HG02763 (cell line): ENCODE data around the gene IFNL4.
"Not testable (repeated sequence)": the region's sequence is repeated elsewhere in the genome, so short reads cannot be mapped to it uniquely, and the experiment has no call there.

Source experiments
- ATAC-seq: cut with Tn5 transposase; IDR thresholded peaks from one replicate; pipeline ENCODE4 v1.9.1; 2021; ENCODE audit warnings: mild to moderate bottlenecking, moderate library complexity; ENCODE audit not compliant: unreplicated experiment

Gene IFNL4

GRCh38 chr19:39230096-39230764, 18.4 kb downstream of the IFNL4 start:
- ATAC-seq: no peak

- ATAC-seq: no peak
Measured at GRCh38 chr19:39224910-39225309, 23.7 kb downstream of the IFNL4 start.

GRCh38 chr19:39223703-39224279, 24.9 kb downstream of the IFNL4 start:
- no peak for ATAC-seq

- ATAC-seq: not testable (repeated sequence)
Measured at GRCh38 chr19:39219108-39219507, 29.5 kb downstream of the IFNL4 start.

- ATAC-seq: no peak
Measured at GRCh38 chr19:39218230-39219007, 30.2 kb downstream of the IFNL4 start.

GRCh38 chr19:39217094-39217493, 31.6 kb downstream of the IFNL4 start:
- ATAC-seq: no peak

- not testable (repeated sequence) for ATAC-seq
Measured at GRCh38 chr19:39215323-39215722, 33.3 kb downstream of the IFNL4 start.

- ATAC-seq: no peak
Measured at GRCh38 chr19:39212375-39212742, 36.3 kb downstream of the IFNL4 start.

GRCh38 chr19:39211731-39212374, 36.8 kb downstream of the IFNL4 start:
- ATAC-seq: no peak

GRCh38 chr19:39209196-39209595, 39.5 kb downstream of the IFNL4 start:
- no peak for ATAC-seq

- no peak for ATAC-seq
Measured at GRCh38 chr19:39208175-39208795, 40.4 kb downstream of the IFNL4 start.

- no peak for ATAC-seq
Measured at GRCh38 chr19:39207293-39207836, 41.3 kb downstream of the IFNL4 start.

GRCh38 chr19:39206122-39206521, 42.5 kb downstream of the IFNL4 start:
- ATAC-seq: no peak

- ATAC-seq: no peak
Measured at GRCh38 chr19:39205449-39205764, 43.2 kb downstream of the IFNL4 start.

- ATAC-seq: no peak
Measured at GRCh38 chr19:39203372-39204341, 45.0 kb downstream of the IFNL4 start, which contains the start of gene SYCN. Gene SYCN (minus strand): TSS chr19:39204263. CDS start chr19:39204254, 9 bp downstream.

GRCh38 chr19:39202998-39203355, 45.7 kb downstream of the IFNL4 start:
- ATAC-seq: no peak

GRCh38 chr19:39200803-39201115, 47.9 kb downstream of the IFNL4 start:
- no peak for ATAC-seq

- no peak for ATAC-seq
Measured at GRCh38 chr19:39200066-39200802, 48.4 kb downstream of the IFNL4 start.

- ATAC-seq: no peak
Measured at GRCh38 chr19:39199025-39199424, 49.6 kb downstream of the IFNL4 start.
